ENCODE measurements around the gene SGO2.
"Not testable (repeated sequence)": the region's sequence is repeated elsewhere in the genome, so short reads cannot be mapped to it uniquely, and the experiment has no call there.

Gene SGO2

DNA sequence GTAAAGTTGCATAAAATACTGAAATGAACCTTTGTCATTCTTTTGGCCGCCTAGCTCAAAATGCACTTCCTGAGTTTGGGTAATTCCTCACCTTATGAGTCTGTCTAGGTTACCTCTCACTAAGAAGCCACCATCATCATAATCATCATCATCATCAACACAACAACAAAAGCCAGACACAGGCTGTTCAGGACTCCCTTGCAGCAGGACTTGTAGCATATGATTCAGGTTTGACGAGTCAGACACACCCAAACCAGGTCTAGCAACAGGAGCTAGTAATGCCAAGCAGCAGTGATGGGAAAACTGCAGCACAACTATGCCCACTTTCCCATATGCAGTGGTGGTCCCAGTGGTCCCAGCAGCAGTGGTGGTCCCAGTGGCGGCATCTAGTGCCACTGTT, 2.8 kb upstream of the SGO2 start:
- peaks cover 14 to 28% of the 10 kb centered on the region in 2 donors for H3K4me1 ChIP-seq (ENCODE audit: control insufficient read depth in 1 of 2, insufficient read depth in 2 of 2, low read length in 2 of 2)
- no peak overlapping the region for H3K27ac ChIP-seq (ENCODE audit: low read depth, low read length)
- no peak overlapping the region for H3K4me3 ChIP-seq (ENCODE audit: low read depth in 1 of 2, low read length in 2 of 2)
- H3K9ac ChIP-seq (ENCODE audit: low read depth in 1 of 2, low read length in 2 of 2): no peak overlapping the region
- no peaks in the 10 kb centered on the region for H3K9me3 ChIP-seq (ENCODE audit: control insufficient read depth in 1 of 2, low read length in 2 of 2)
- no peaks in the 10 kb centered on the region for H3K27me3 ChIP-seq (ENCODE audit: control insufficient read depth in 1 of 2, insufficient read depth in 2 of 2, low read length in 2 of 2)
- H3K36me3 ChIP-seq (ENCODE audit: control insufficient read depth in 1 of 2, insufficient read depth in 2 of 2, low read length in 2 of 2): no peaks in the 10 kb centered on the region

DNA sequence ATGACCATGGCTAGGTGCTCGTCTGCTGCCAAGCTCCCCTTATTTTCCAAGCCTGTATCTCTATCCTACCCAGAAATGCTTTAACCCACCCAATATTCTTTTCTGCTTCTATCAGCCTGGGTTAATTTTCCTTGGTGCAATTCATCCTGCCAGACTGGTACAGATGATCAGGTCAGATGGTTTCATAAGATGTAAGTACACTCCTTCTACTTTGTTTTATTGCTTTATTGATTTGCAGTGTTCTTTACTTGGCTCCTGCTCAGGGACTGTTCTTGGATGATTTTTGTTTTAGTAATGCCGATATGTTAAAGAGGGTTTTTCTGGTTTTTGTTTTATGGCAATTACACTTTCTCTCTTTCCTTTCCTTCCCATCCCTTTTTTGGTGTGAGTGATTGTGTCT, 2.4 kb upstream of the SGO2 start:
- H3K4me1 ChIP-seq (ENCODE audit: control insufficient read depth in 1 of 2, insufficient read depth in 2 of 2, low read length in 2 of 2): peaks cover 14 to 28% of the 10 kb centered on the region in 2 donors
- peak overlapping the region in 1 of 2 donors; percentile 17 for H3K4me3 ChIP-seq (ENCODE audit: low read depth in 1 of 2, low read length in 2 of 2)
- H3K27ac ChIP-seq (ENCODE audit: low read depth, low read length): no peak overlapping the region
- H3K9me3 ChIP-seq (ENCODE audit: control insufficient read depth in 1 of 2, low read length in 2 of 2): no peaks in the 10 kb centered on the region
- H3K9ac ChIP-seq (ENCODE audit: low read depth in 1 of 2, low read length in 2 of 2): no peak overlapping the region
- no peaks in the 10 kb centered on the region for H3K36me3 ChIP-seq (ENCODE audit: control insufficient read depth in 1 of 2, insufficient read depth in 2 of 2, low read length in 2 of 2)
- H3K27me3 ChIP-seq (ENCODE audit: control insufficient read depth in 1 of 2, insufficient read depth in 2 of 2, low read length in 2 of 2): no peaks in the 10 kb centered on the region

DNA sequence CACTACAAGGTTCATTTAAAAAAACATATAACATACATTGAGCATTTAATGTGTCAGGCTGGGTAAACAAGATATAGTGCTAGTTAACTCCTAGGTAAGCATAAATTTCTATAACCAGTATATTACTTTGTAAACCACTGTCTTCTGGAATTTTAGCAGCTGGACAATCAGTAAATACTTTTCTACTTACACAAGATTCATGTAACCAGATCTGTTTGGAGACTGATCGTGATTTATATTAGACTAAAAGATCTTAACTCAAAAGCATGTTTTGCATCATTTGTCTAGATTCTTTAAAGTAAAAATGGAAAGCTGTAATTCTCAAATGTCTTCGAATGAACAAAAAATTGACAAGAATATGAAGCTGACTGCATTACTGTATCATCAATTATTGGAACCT, 941 bp upstream of the SGO2 start:
- Histone ChIP-seq H3K27ac (ENCODE audit: low read depth, low read length) (no peak overlapping the region), H3K9ac (ENCODE audit: low read depth in 1 of 2, low read length in 2 of 2) (no peak overlapping the region)

DNA sequence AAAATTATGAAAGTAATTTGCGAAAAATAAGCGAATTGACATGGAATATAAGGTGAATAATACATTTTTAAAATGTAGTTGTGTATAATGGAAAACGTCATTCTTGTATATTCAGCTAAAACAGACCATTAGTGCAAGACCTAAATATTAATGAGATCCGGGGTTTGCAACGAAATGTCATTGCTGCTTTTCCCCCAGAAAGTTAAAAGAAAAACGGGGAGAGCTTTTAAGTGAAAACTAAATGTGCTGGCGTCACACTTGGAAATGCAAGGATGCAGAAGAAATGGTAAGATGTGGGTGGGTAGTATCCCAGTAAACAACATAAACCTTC, 491 bp upstream of the SGO2 start:
- Histone ChIP-seq H3K9ac (ENCODE audit: low read depth in 1 of 2, low read length in 2 of 2) (peak overlapping the region; percentile 60 to 66), H3K27me3 (ENCODE audit: control insufficient read depth in 1 of 2, insufficient read depth in 2 of 2, low read length in 2 of 2) (no peaks in the 10 kb centered on the region), H3K4me3 (ENCODE audit: low read depth in 1 of 2, low read length in 2 of 2) (peak overlapping the region; percentile 96 to 97), H3K9me3 (ENCODE audit: control insufficient read depth in 1 of 2, low read length in 2 of 2) (no peaks in the 10 kb centered on the region), H3K36me3 (ENCODE audit: control insufficient read depth in 1 of 2, insufficient read depth in 2 of 2, low read length in 2 of 2) (no peaks in the 10 kb centered on the region), H3K4me1 (ENCODE audit: control insufficient read depth in 1 of 2, insufficient read depth in 2 of 2, low read length in 2 of 2) (peaks cover 14 to 28% of the 10 kb centered on the region in 2 donors), H3K27ac (ENCODE audit: low read depth, low read length) (no peak overlapping the region)

More for the DNA sequence above, 941 bp upstream of the SGO2 start:
- Histone ChIP-seq H3K36me3 (ENCODE audit: control insufficient read depth in 1 of 2, insufficient read depth in 2 of 2, low read length in 2 of 2) (no peaks in the 10 kb centered on the region), H3K9me3 (ENCODE audit: control insufficient read depth in 1 of 2, low read length in 2 of 2) (no peaks in the 10 kb centered on the region), H3K4me1 (ENCODE audit: control insufficient read depth in 1 of 2, insufficient read depth in 2 of 2, low read length in 2 of 2) (peaks cover 14 to 28% of the 10 kb centered on the region in 2 donors), H3K27me3 (ENCODE audit: control insufficient read depth in 1 of 2, insufficient read depth in 2 of 2, low read length in 2 of 2) (no peaks in the 10 kb centered on the region), H3K4me3 (ENCODE audit: low read depth in 1 of 2, low read length in 2 of 2) (peak overlapping the region; percentile 96 to 97)

DNA sequence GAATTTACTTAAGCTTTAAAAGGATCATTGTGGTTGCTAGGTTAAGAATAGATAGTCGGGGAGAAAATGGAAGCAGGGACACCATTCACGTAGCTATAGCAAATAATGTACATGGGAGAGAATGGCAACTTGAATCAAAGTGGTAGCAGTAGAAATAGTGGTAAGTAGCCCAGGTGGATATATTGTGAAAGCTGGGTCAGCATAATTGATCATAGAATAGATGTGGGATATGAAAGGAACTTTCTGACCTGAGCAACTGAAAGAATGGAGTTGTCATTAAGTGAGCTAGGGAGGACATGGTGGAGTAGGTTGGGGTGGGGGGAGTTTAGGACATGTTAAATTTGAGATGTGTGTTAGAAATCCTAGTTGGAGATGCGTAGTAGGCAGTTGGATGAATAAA, 2.2 kb downstream of the SGO2 start:
- Histone ChIP-seq H3K9me3 (ENCODE audit: control insufficient read depth in 1 of 2, low read length in 2 of 2) (no peaks in the 10 kb centered on the region), H3K36me3 (ENCODE audit: control insufficient read depth in 1 of 2, insufficient read depth in 2 of 2, low read length in 2 of 2) (no peaks in the 10 kb centered on the region), H3K27me3 (ENCODE audit: control insufficient read depth in 1 of 2, insufficient read depth in 2 of 2, low read length in 2 of 2) (no peaks in the 10 kb centered on the region), H3K4me1 (ENCODE audit: control insufficient read depth in 1 of 2, insufficient read depth in 2 of 2, low read length in 2 of 2) (peaks cover 13 to 27% of the 10 kb centered on the region in 2 donors), H3K9ac (ENCODE audit: low read depth in 1 of 2, low read length in 2 of 2) (no peak overlapping the region), H3K27ac (ENCODE audit: low read depth, low read length) (no peak overlapping the region), H3K4me3 (ENCODE audit: low read depth in 1 of 2, low read length in 2 of 2) (no peak overlapping the region)

DNA sequence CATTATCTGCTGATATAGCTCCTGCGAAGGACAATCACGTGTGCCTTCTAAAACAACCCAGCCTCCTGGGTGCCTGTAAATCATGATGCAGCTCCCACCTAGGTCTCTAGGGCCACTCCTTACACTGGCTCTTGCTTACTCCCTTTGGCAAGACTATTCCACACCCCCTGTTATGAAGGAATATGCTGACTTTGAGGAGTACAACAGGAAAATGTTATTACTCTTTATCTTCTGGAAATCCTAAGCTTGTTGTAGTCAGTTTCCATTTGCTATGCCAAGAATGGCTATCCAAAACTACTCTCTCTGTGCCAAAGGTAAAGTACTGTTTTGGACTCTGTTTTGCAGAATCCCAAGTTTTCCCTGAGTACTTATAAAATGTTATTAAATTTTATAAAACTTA, 7.7 kb downstream of the SGO2 start:
- Histone ChIP-seq H3K27me3 (ENCODE audit: control insufficient read depth in 1 of 2, insufficient read depth in 2 of 2, low read length in 2 of 2) (no peaks in the 10 kb centered on the region), H3K9ac (ENCODE audit: low read depth in 1 of 2, low read length in 2 of 2) (no peak overlapping the region), H3K27ac (ENCODE audit: low read depth, low read length) (no peak overlapping the region), H3K4me3 (ENCODE audit: low read depth in 1 of 2, low read length in 2 of 2) (no peak overlapping the region), H3K9me3 (ENCODE audit: control insufficient read depth in 1 of 2, low read length in 2 of 2) (no peaks in the 10 kb centered on the region), H3K4me1 (ENCODE audit: control insufficient read depth in 1 of 2, insufficient read depth in 2 of 2, low read length in 2 of 2) (no peaks in the 10 kb centered on the region), H3K36me3 (ENCODE audit: control insufficient read depth in 1 of 2, insufficient read depth in 2 of 2, low read length in 2 of 2) (peaks cover 0 to 11% of the 10 kb centered on the region in 2 donors)

DNA sequence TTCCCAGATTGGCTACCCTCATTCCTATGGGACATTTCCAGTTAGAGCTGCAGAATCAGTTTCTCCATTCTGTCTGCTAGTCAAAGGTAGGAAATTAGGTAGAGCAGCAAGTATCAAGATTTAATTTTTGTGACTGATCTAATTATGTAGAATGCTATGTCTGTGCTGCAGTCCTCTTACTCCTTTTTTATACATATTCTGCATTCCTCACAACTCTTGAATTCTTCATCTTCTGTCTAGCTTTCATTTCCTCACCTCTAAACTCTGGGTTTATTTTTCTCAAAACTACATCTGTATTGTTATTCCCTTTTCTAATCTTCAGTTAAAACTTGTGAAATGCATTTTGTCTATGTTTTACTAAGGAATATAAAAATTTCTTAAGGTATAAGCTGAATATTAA, 8.6 kb downstream of the SGO2 start:
- no peak overlapping the region for H3K4me3 ChIP-seq (ENCODE audit: low read depth in 1 of 2, low read length in 2 of 2)
- H3K4me1 ChIP-seq (ENCODE audit: control insufficient read depth in 1 of 2, insufficient read depth in 2 of 2, low read length in 2 of 2): no peaks in the 10 kb centered on the region
- no peak overlapping the region for H3K27ac ChIP-seq (ENCODE audit: low read depth, low read length)
- H3K36me3 ChIP-seq (ENCODE audit: control insufficient read depth in 1 of 2, insufficient read depth in 2 of 2, low read length in 2 of 2): peaks cover 0 to 11% of the 10 kb centered on the region in 2 donors
- no peaks in the 10 kb centered on the region for H3K9me3 ChIP-seq (ENCODE audit: control insufficient read depth in 1 of 2, low read length in 2 of 2)
- no peak overlapping the region for H3K9ac ChIP-seq (ENCODE audit: low read depth in 1 of 2, low read length in 2 of 2)
- H3K27me3 ChIP-seq (ENCODE audit: control insufficient read depth in 1 of 2, insufficient read depth in 2 of 2, low read length in 2 of 2): no peaks in the 10 kb centered on the region

DNA sequence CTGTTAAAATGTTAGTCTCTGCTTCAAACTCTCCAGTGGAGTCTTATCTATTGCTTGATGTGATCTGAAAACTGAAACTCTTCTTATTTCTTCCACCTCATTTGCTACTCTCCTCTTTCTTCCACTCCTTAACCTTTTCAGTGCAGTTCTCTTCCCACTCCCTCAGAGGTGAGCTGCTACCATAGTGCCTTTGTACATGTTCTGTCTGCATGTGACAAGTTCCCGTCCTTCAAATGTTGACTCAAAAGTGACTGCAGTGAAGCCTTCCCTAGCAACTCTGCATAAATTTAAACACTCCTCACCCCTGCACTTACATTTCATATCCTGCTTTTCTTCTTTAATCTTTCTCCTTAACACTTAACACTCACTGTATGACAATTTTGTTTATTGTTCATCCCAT, 12.1 kb downstream of the SGO2 start:
- Histone ChIP-seq H3K9ac (ENCODE audit: low read depth in 1 of 2, low read length in 2 of 2) (no peak overlapping the region), H3K27ac (ENCODE audit: low read depth, low read length) (no peak overlapping the region), H3K4me3 (ENCODE audit: low read depth in 1 of 2, low read length in 2 of 2) (no peak overlapping the region), H3K36me3 (ENCODE audit: control insufficient read depth in 1 of 2, insufficient read depth in 2 of 2, low read length in 2 of 2) (peaks cover 12 to 16% of the 10 kb centered on the region in 2 donors), H3K27me3 (ENCODE audit: control insufficient read depth in 1 of 2, insufficient read depth in 2 of 2, low read length in 2 of 2) (no peaks in the 10 kb centered on the region), H3K9me3 (ENCODE audit: control insufficient read depth in 1 of 2, low read length in 2 of 2) (peaks cover 0 to 4% of the 10 kb centered on the region in 2 donors), H3K4me1 (ENCODE audit: control insufficient read depth in 1 of 2, insufficient read depth in 2 of 2, low read length in 2 of 2) (no peaks in the 10 kb centered on the region)

DNA sequence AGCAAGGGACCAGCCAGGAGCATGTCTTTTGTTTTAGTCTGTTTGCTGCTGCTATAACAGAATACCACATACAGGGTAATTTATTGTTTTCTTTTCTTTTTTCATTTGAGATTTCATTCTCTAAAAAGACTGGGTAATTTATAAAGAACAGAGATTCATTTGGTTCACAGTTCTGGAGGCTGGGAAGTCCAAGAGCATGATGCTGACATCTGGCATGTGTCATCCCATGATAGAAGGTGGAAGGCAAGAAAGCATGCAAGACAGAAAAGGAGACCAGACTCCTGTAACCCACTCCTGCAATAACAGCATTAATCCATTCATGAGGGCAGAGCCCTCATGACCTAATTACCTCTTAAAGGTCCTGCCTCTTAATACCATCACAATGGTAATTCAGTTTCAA, 14.8 kb downstream of the SGO2 start:
- Histone ChIP-seq H3K4me3 (ENCODE audit: low read depth in 1 of 2, low read length in 2 of 2) (no peak overlapping the region), H3K36me3 (ENCODE audit: control insufficient read depth in 1 of 2, insufficient read depth in 2 of 2, low read length in 2 of 2) (peaks cover 10 to 16% of the 10 kb centered on the region in 2 donors), H3K27me3 (ENCODE audit: control insufficient read depth in 1 of 2, insufficient read depth in 2 of 2, low read length in 2 of 2) (no peaks in the 10 kb centered on the region), H3K9me3 (ENCODE audit: control insufficient read depth in 1 of 2, low read length in 2 of 2) (peaks cover 0 to 4% of the 10 kb centered on the region in 2 donors), H3K4me1 (ENCODE audit: control insufficient read depth in 1 of 2, insufficient read depth in 2 of 2, low read length in 2 of 2) (no peaks in the 10 kb centered on the region), H3K9ac (ENCODE audit: low read depth in 1 of 2, low read length in 2 of 2) (no peak overlapping the region), H3K27ac (ENCODE audit: low read depth, low read length) (no peak overlapping the region)

DNA sequence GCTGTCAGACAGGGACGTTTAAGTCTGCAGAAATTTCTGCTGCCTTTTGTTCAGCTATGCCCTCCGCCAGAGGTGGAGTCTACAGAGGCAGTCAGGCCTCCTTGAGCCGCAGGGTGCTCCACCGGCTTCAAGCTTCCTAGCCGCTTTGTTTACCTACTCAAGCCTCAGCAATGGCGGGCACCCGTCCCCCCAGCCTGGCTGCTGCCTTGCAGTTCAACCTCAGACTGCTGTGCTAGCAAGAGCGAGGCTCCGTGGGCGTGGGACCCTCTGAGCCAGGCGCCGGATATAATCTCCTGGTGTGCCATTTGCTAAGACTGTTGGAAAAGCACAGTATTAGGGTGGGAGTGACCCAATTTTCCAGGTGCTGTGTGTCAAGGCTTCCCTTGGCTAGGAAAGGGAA, 40.6 kb downstream of the SGO2 start:
- H3K36me3 ChIP-seq (ENCODE audit: control insufficient read depth in 1 of 2, insufficient read depth in 2 of 2, low read length in 2 of 2); H3K4me3 ChIP-seq (ENCODE audit: low read depth in 1 of 2, low read length in 2 of 2); H3K4me1 ChIP-seq (ENCODE audit: control insufficient read depth in 1 of 2, insufficient read depth in 2 of 2, low read length in 2 of 2); H3K27ac ChIP-seq (ENCODE audit: low read depth, low read length); H3K9me3 ChIP-seq (ENCODE audit: control insufficient read depth in 1 of 2, low read length in 2 of 2); H3K9ac ChIP-seq (ENCODE audit: low read depth in 1 of 2, low read length in 2 of 2); H3K27me3 ChIP-seq (ENCODE audit: control insufficient read depth in 1 of 2, insufficient read depth in 2 of 2, low read length in 2 of 2): not testable (repeated sequence)

DNA sequence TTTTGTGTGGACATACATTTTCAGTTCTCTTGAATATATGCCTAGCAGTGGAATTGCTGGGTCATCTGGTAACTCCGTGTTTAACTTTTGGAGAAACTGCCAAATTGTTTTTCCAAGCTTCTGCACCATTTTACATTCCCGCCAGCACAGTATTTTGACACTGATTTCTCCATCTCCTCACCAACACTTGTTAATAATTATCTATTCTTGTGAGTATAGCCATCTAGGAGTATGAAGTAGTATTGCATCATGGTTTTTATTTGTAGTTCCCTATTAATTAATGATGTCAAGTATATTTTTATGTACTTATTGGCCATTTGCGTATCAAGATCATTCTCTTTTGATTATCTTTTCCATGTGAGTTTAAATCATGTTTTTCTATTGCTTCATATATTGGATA, 41.9 kb downstream of the SGO2 start:
- Histone ChIP-seq H3K4me1 (ENCODE audit: control insufficient read depth in 1 of 2, insufficient read depth in 2 of 2, low read length in 2 of 2) (no peaks in the 10 kb centered on the region), H3K9ac (ENCODE audit: low read depth in 1 of 2, low read length in 2 of 2) (no peak overlapping the region), H3K4me3 (ENCODE audit: low read depth in 1 of 2, low read length in 2 of 2) (no peak overlapping the region), H3K9me3 (ENCODE audit: control insufficient read depth in 1 of 2, low read length in 2 of 2) (no peaks in the 10 kb centered on the region), H3K36me3 (ENCODE audit: control insufficient read depth in 1 of 2, insufficient read depth in 2 of 2, low read length in 2 of 2) (peaks cover 0 to 3% of the 10 kb centered on the region in 2 donors), H3K27me3 (ENCODE audit: control insufficient read depth in 1 of 2, insufficient read depth in 2 of 2, low read length in 2 of 2) (no peaks in the 10 kb centered on the region), H3K27ac (ENCODE audit: low read depth, low read length) (no peak overlapping the region)

Measured in duodenal mucosa (tissue), 2 donors.